GM21367 (cell line): ENCODE results near the gene SLC38A7.
"Not testable (repeated sequence)": the region's sequence is repeated elsewhere in the genome, so short reads cannot be mapped to it uniquely, and the experiment has no call there.

ENCODE experiments used
- ATAC-seq: cut with Tn5 transposase; IDR thresholded peaks from one replicate; pipeline ENCODE4 v1.9.1; 2021; ENCODE audit not compliant: unreplicated experiment

Gene SLC38A7

GRCh38 chr16:58684354-58685083 is at the start of gene SLC38A7:
SLC38A7 (minus strand) TSS chr16:58684770; CDS start chr16:58680126, 4,644 bp downstream.
- peak; percentile 96 for ATAC-seq

GRCh38 chr16:58733671-58734458 is 49.3 kb upstream of the SLC38A7 start, which contains the start of gene GOT2:
GOT2 (minus strand) TSS chr16:58734316; CDS start chr16:58734228, 88 bp downstream.
- ATAC-seq, result peak; percentile 95

- no peak for ATAC-seq
These were observed 48.7 kb upstream of the SLC38A7 start for GRCh38 chr16:58733248-58733670.

GRCh38 chr16:58732545-58733247 is 48.1 kb upstream of the SLC38A7 start:
- no peak for ATAC-seq

GRCh38 chr16:58730724-58731370 is 46.3 kb upstream of the SLC38A7 start:
- no peak for ATAC-seq

GRCh38 chr16:58727796-58728568 is 43.4 kb upstream of the SLC38A7 start:
- no peak for ATAC-seq

GRCh38 chr16:58727028-58727781 is 42.6 kb upstream of the SLC38A7 start:
- no peak for ATAC-seq

GRCh38 chr16:58723109-58723508 is 38.5 kb upstream of the SLC38A7 start:
- ATAC-seq, result no peak

GRCh38 chr16:58717994-58718393 is 33.4 kb upstream of the SLC38A7 start:
- no peak for ATAC-seq

GRCh38 chr16:58716468-58716867 is 31.9 kb upstream of the SLC38A7 start:
- no peak for ATAC-seq

GRCh38 chr16:58713742-58714141 is 29.2 kb upstream of the SLC38A7 start:
- ATAC-seq, result no peak

- no peak for ATAC-seq
These were observed 24.8 kb upstream of the SLC38A7 start for GRCh38 chr16:58709333-58709732.

- no peak for ATAC-seq
These were observed 14.6 kb upstream of the SLC38A7 start for GRCh38 chr16:58699151-58699550.

- no peak for ATAC-seq
These were observed 10.8 kb upstream of the SLC38A7 start for GRCh38 chr16:58695368-58695767.

- no peak for ATAC-seq
These were observed 7.9 kb upstream of the SLC38A7 start for GRCh38 chr16:58692450-58692849.

- ATAC-seq, result not testable (repeated sequence)
These were observed 2.6 kb upstream of the SLC38A7 start for GRCh38 chr16:58686985-58687706.

GRCh38 chr16:58685084-58685449 is 497 bp upstream of the SLC38A7 start:
- no peak for ATAC-seq

GRCh38 chr16:58684001-58684353 is 593 bp downstream of the SLC38A7 start:
- no peak for ATAC-seq

- no peak for ATAC-seq
These were observed 4.8 kb downstream of the SLC38A7 start for GRCh38 chr16:58679763-58680162.
